Measurements from ENCODE around the gene CTNNBL1. TPM values are rescaled to one million over a fixed set of nuclear protein-coding genes. Genes with fewer than 3 reads are reported as not detected.

CTNNBL1 gene
- total and polyA plus RNA-seq, 2 of the 4 experiments (the other 2 are of a cell fraction): 29.9 to 34.1 TPM

DNA sequence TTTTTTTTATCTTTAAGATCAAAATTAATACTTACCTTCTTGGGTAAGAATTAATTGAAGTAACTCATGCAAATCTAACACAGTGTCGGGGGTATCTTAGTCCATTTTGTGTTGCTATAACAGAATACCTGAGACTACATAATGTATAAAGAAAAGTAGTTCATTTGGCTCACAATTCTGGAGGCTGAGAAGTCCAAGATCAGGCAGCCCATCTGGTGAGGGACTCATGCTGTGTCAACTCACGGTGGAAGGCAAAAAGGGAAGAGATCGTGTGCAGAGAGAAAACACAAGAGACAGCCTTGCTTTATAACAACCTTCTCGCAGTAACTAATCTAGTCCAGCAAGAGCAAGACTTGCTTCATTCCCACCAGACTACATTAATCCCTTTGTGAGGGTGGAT is 116.2 kb downstream of the CTNNBL1 start:
- no CpG with 5 or more reads among the region's 4 CpGs for WGBS, 2 experiments (ENCODE audit: extremely low coverage in 2 of 2, insufficient read length in 1 of 2)
- no peak for TF ChIP-seq CEBPB (IDR thresholded peaks at IDR 0.05; ENCODE audit: low read depth, low read length)
- TF ChIP-seq, protein P1, sequence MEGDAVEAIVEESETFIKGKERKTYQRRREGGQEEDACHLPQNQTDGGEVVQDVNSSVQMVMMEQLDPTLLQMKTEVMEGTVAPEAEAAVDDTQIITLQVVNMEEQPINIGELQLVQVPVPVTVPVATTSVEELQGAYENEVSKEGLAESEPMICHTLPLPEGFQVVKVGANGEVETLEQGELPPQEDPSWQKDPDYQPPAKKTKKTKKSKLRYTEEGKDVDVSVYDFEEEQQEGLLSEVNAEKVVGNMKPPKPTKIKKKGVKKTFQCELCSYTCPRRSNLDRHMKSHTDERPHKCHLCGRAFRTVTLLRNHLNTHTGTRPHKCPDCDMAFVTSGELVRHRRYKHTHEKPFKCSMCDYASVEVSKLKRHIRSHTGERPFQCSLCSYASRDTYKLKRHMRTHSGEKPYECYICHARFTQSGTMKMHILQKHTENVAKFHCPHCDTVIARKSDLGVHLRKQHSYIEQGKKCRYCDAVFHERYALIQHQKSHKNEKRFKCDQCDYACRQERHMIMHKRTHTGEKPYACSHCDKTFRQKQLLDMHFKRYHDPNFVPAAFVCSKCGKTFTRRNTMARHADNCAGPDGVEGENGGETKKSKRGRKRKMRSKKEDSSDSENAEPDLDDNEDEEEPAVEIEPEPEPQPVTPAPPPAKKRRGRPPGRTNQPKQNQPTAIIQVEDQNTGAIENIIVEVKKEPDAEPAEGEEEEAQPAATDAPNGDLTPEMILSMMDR (conservative IDR thresholded peaks at IDR 0.05; ENCODE audit: low read depth, low read length): no peak
- TF ChIP-seq MAFK (IDR thresholded peaks at IDR 0.05; ENCODE audit: low read depth, low read length): no peak
- TF ChIP-seq RAD21 (IDR thresholded peaks at IDR 0.05; ENCODE audit: low read length): no peak
- TF ChIP-seq ELK1 (IDR thresholded peaks at IDR 0.05; ENCODE audit: borderline replicate concordance, low read depth, low read length): no peak
- no peak for TF ChIP-seq POLR2A (IDR thresholded peaks at IDR 0.05; ENCODE audit: low read depth, low read length)
- no peak for TF ChIP-seq SMC3 (IDR thresholded peaks at IDR 0.05; ENCODE audit: low read depth, low read length)
- no peak for TF ChIP-seq RFX5 (IDR thresholded peaks at IDR 0.05; ENCODE audit: low read depth, low read length)
- no peak for TF ChIP-seq RCOR1 (IDR thresholded peaks at IDR 0.05; ENCODE audit: insufficient replicate concordance, low read length)
- no peak for TF ChIP-seq CHD1 (IDR thresholded peaks at IDR 0.05; ENCODE audit: low read depth, low read length)
- TF ChIP-seq MAZ (IDR thresholded peaks at IDR 0.05; ENCODE audit: borderline replicate concordance, low read depth, low read length): no peak
- TF ChIP-seq, protein P2, sequence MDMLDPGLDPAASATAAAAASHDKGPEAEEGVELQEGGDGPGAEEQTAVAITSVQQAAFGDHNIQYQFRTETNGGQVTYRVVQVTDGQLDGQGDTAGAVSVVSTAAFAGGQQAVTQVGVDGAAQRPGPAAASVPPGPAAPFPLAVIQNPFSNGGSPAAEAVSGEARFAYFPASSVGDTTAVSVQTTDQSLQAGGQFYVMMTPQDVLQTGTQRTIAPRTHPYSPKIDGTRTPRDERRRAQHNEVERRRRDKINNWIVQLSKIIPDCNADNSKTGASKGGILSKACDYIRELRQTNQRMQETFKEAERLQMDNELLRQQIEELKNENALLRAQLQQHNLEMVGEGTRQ (IDR thresholded peaks at IDR 0.05; ENCODE audit: low read depth, low read length): no peak
- TF ChIP-seq MXI1 (IDR thresholded peaks at IDR 0.05; ENCODE audit: borderline replicate concordance, low read depth, low read length): no peak
- H4K20me1 ChIP-seq (ENCODE audit: insufficient read depth, low read length): no peaks in the 10 kb centered on the region
- H3K4me1 ChIP-seq (ENCODE audit: control insufficient read depth, insufficient read depth, low read length): no peaks in the 10 kb centered on the region; the same call in 1 of the 2 replicates
- H3K9me1 ChIP-seq (ENCODE audit: insufficient read depth, low read length): peaks cover 11% of the 10 kb centered on the region
- H4K8ac ChIP-seq (ENCODE audit: low read depth in 2 of 2, low read length in 2 of 2): no peak overlapping the region
- H2BK15ac ChIP-seq (ENCODE audit: low read depth, low read length): no peak overlapping the region
- BruUV-seq (replicated peaks): no TSS peak
- H2AFZ ChIP-seq (replicated peaks; ENCODE audit: low read length, poor library complexity): no peak overlapping the region
- POLR2A ChIA-PET (ENCODE audit: unreplicated experiment): no interaction called here
- H2AK9ac ChIP-seq (replicated peaks; ENCODE audit: low read depth, low read length, poor library complexity): no peak overlapping the region
- H2BK5ac ChIP-seq (ENCODE audit: low read depth, low read length, poor library complexity, severe bottlenecking): no peak overlapping the region
- H2AK5ac ChIP-seq (ENCODE audit: low read depth, low read length): no peak overlapping the region
- no peak overlapping the region for H3K18ac ChIP-seq (ENCODE audit: low read depth, low read length)
- H2BK20ac ChIP-seq (ENCODE audit: low read depth, low read length): no peak overlapping the region
- H3K9me3 ChIP-seq (ENCODE audit: control insufficient read depth, insufficient read depth, low read length): no peaks in the 10 kb centered on the region
- DNase-seq (no peak), ATAC-seq (ENCODE audit: low read depth) (no peak)
- H3K23ac ChIP-seq (ENCODE audit: low read depth, low read length): no peak overlapping the region
- no peak overlapping the region for H2BK120ac ChIP-seq (ENCODE audit: low read depth, low read length)
- H3K27me3 ChIP-seq (ENCODE audit: control insufficient read depth, insufficient read depth, low read length): no peaks in the 10 kb centered on the region
- no peak overlapping the region for H3K4ac ChIP-seq (ENCODE audit: low read depth, low read length)
- in situ Hi-C loops (cut with MboI; ENCODE audit: low sequenced_read_pairs): no loop called here
- intact Hi-C loops (cut with micrococcal nuclease): no loop called here
- H3K79me1 ChIP-seq (ENCODE audit: low read depth in 1 of 2, low read length in 2 of 2): peaks cover 0 to 14% of the 10 kb centered on the region in 2 experiments; a peak in 3 of 4 replicates
- dilution Hi-C loops (cut with HindIII; ENCODE audit: low sequenced_read_pairs, unreplicated experiment): no loop called here
- no peak overlapping the region for H3K4me2 ChIP-seq (ENCODE audit: low read depth, low read length)
- no peak overlapping the region for H3K4me3 ChIP-seq (ENCODE audit: insufficient read depth, low read depth, low read length)
- no peak overlapping the region for H3K27ac ChIP-seq (ENCODE audit: insufficient read depth, low read length)
- CTCF ChIA-PET: no interaction called here
- H3K14ac ChIP-seq (replicated peaks; ENCODE audit: low read depth, low read length): no peak overlapping the region
- H3K56ac ChIP-seq (ENCODE audit: extremely low read depth, insufficient read depth, low read length): no peak overlapping the region
- peaks cover 7% of the 10 kb centered on the region; the same call in 1 of the 2 replicates for H3K36me3 ChIP-seq (ENCODE audit: control insufficient read depth, insufficient read depth, low read length)
- no peak overlapping the region for H3K9ac ChIP-seq (ENCODE audit: low read depth, low read length)
- H4K91ac ChIP-seq (ENCODE audit: insufficient read depth, low read depth, low read length): no peak overlapping the region
- no peak overlapping the region for H4K5ac ChIP-seq (ENCODE audit: low read depth, low read length)
